HG02623 (cell line): ENCODE results near the gene ENDOU.
A peak's percentile ranks its signal among the peaks of the same experiment; 100 is the strongest.

Experiments used
- ATAC-seq: cut with Tn5 transposase; IDR thresholded peaks from one replicate; pipeline ENCODE4 v1.9.1; 2021; ENCODE audit warnings: moderate library complexity; ENCODE audit not compliant: unreplicated experiment

Gene ENDOU

GRCh38 chr12:47725091-47725772, at the start of gene ENDOU:
TSS of gene ENDOU (minus strand) at chr12:47725490. CDS start at chr12:47725413, 77 bp downstream.
- ATAC-seq, result no peak

GRCh38 chr12:47774663-47775062, 49.4 kb upstream of the ENDOU start:
- ATAC-seq, result no peak

GRCh38 chr12:47773858-47774580, 48.7 kb upstream of the ENDOU start:
- no peak for ATAC-seq

- peak; percentile 74 for ATAC-seq
These were observed 48.0 kb upstream of the ENDOU start, which contains the start of gene SLC48A1 for GRCh38 chr12:47773062-47773857. TSS of gene SLC48A1 (plus strand) at chr12:47773238. CDS start at chr12:47773305, 67 bp downstream.

GRCh38 chr12:47772738-47773061, 47.4 kb upstream of the ENDOU start:
- ATAC-seq, result no peak

GRCh38 chr12:47772094-47772660, 46.9 kb upstream of the ENDOU start:
- no peak for ATAC-seq

- no peak for ATAC-seq
These were observed 46.0 kb upstream of the ENDOU start for GRCh38 chr12:47771304-47771703.

GRCh38 chr12:47770086-47770726, 44.9 kb upstream of the ENDOU start:
- ATAC-seq, result no peak

- ATAC-seq, result no peak
These were observed 44.2 kb upstream of the ENDOU start for GRCh38 chr12:47769234-47770085.

- ATAC-seq, result no peak
These were observed 43.1 kb upstream of the ENDOU start for GRCh38 chr12:47768323-47768811.

- ATAC-seq, result peak; percentile 55
These were observed 42.0 kb upstream of the ENDOU start for GRCh38 chr12:47767216-47767724.

- ATAC-seq, result no peak
These were observed 41.4 kb upstream of the ENDOU start for GRCh38 chr12:47766502-47767215.

GRCh38 chr12:47763481-47764346, 38.4 kb upstream of the ENDOU start:
- ATAC-seq, result no peak

GRCh38 chr12:47762850-47763465, 37.7 kb upstream of the ENDOU start:
- ATAC-seq, result no peak

GRCh38 chr12:47758834-47759690, 33.8 kb upstream of the ENDOU start, which contains the start of gene RAPGEF3:
TSS of gene RAPGEF3 (minus strand) at chr12:47758880. CDS start at chr12:47758556, 324 bp downstream.
- peak; percentile 52 for ATAC-seq

- no peak for ATAC-seq
These were observed 33.2 kb upstream of the ENDOU start for GRCh38 chr12:47758584-47758833.
